HCT116 (cell line): ENCODE data around the gene HMCN2. TPM values are rescaled to one million over a fixed set of nuclear protein-coding genes. Genes with fewer than 3 reads are reported as not detected.

ENCODE experiments used
- ATAC-seq: fragments of 200-7000 bp; cut with Tn5 transposase; 2 replicates; pipeline ENCODE4 v1.9.1; 2020; ENCODE audit warnings: mild to moderate bottlenecking, moderate library complexity
- BruUV-seq: library from RNA; stranded (reverse); fragments of 400-500 nt; replicated peaks from 2 replicates; lab custom pipeline; 2021; lab: Mats Ljungman, UMichigan
- CTCF ChIA-PET: fragments of 300-600 bp; sonication (Branson Sonifier 250); formaldehyde crosslinking; loops from one replicate; lab custom pipeline; 2021; ENCODE audit warnings: antibody characterized with exemption; lab: Charles Lee
- POLR2A ChIA-PET: fragments of 300-600, 350-600 bp; sonication (Branson Sonifier 250); formaldehyde crosslinking; loops from one replicate; lab custom pipeline; 2021; ENCODE audit warnings: antibody characterized with exemption; lab: Charles Lee
- RAD21 ChIA-PET, 2 experiments: fragments of 300-600 bp; sonication (Branson Sonifier 250); formaldehyde crosslinking; loops; one replicate each; lab custom pipeline; 2023; ENCODE audit warnings: low total read pairs in 2 of 2; ENCODE audit not compliant: uncharacterized antibody in 2 of 2, unreplicated experiment in 2 of 2, low non-redundant PET in 1 of 2; lab: Charles Lee
- DNase-seq: peaks from one replicate; pipeline ENCODE4 v3.0.0-alpha.2; 2010; ENCODE audit warnings: low read depth, low spot score
- H2AFZ ChIP-seq: fragments of 200-600 bp; shearing (Covaris generic), sonication (generic); 2 replicates; pipeline ENCODE4 v1.6.1; 2017; ENCODE audit warnings: low read depth, mixed run types, mixed read lengths, antibody characterized with exemption, low read length; ENCODE audit not compliant: poor library complexity, severe bottlenecking
- H3K27ac ChIP-seq: 2 replicates; pipeline ENCODE4 v1.5.1; 2012; ENCODE audit warnings: low read depth, low read length
- H3K27me3 ChIP-seq: fragments of 200-600 bp; sonication (generic); 2 replicates; pipeline ENCODE4 v1.6.1; 2016; ENCODE audit warnings: mixed run types, low read length, mixed read lengths; ENCODE audit not compliant: insufficient read depth
- H3K36me3 ChIP-seq, 2 experiments: fragments of 200-500 bp in 1 of 2; fragments of 200-600 bp in 1 of 2; sonication (Bioruptor generic) in 1 of 2; sonication (generic) in 1 of 2; 2 replicates each; pipeline versions ENCODE4 v1.5.1 to v1.6.1; 2014 to 2016; ENCODE audit warnings: low read length in 2 of 2, inconsistent platforms in 1 of 2, mixed read lengths in 1 of 2, mixed run types in 1 of 2; ENCODE audit not compliant: insufficient read depth in 2 of 2, control insufficient read depth in 1 of 2
- H3K4me1 ChIP-seq, 2 experiments: fragments of 200-600 bp in 1 of 2; sonication (generic) in 1 of 2; 2 replicates each; pipeline versions ENCODE4 v1.5.1 to v1.6.1; 2012 to 2017; ENCODE audit warnings: low read length in 2 of 2, inconsistent platforms in 1 of 2, mild to moderate bottlenecking in 1 of 2, mixed read lengths in 1 of 2, mixed run types in 1 of 2, moderate library complexity in 1 of 2; ENCODE audit not compliant: insufficient read depth in 2 of 2, control insufficient read depth in 1 of 2
- H3K4me2 ChIP-seq: fragments of 200-600 bp; sonication (generic); 2 replicates; pipeline ENCODE4 v1.6.1; 2017; ENCODE audit warnings: mixed run types, low read length, mixed read lengths
- H3K4me3 ChIP-seq, 2 experiments: fragments of 200-600 bp in 1 of 2; sonication (generic) in 1 of 2; replicated peaks in 1 of 2; 2 replicates each; pipeline ENCODE4 v1.5.1; 2011 to 2016; ENCODE audit warnings: low read length in 2 of 2, control low read depth in 1 of 2, low read depth in 1 of 2, mild to moderate bottlenecking in 1 of 2, mixed read lengths in 1 of 2, mixed run types in 1 of 2
- H3K79me2 ChIP-seq: fragments of 200-600 bp; sonication (generic); 2 replicates; pipeline ENCODE4 v1.6.1; 2017; ENCODE audit warnings: mild to moderate bottlenecking, mixed run types, low read length, moderate library complexity, mixed read lengths; ENCODE audit not compliant: insufficient read depth
- H3K9ac ChIP-seq: fragments of 200-600 bp; sonication (generic); 2 replicates; pipeline ENCODE4 v1.6.1; 2016; ENCODE audit warnings: low read length, mixed read lengths
- H3K9me2 ChIP-seq: fragments of 200-600 bp; sonication (generic), shearing (Covaris generic); 2 replicates; pipeline ENCODE4 v1.6.1; 2017; ENCODE audit warnings: mixed run types, mild to moderate bottlenecking, moderate library complexity; ENCODE audit not compliant: insufficient read depth
- H3K9me3 ChIP-seq, 2 experiments: fragments of 200-500 bp in 1 of 2; fragments of 200-600 bp in 1 of 2; sonication (Bioruptor generic) in 1 of 2; sonication (generic) in 1 of 2; 2 replicates each; pipeline ENCODE4 v1.6.1; 2014 to 2017; ENCODE audit warnings: low read length in 2 of 2, mixed read lengths in 2 of 2, inconsistent platforms in 1 of 2, low read depth in 1 of 2, mild to moderate bottlenecking in 1 of 2, mixed run types in 1 of 2, moderate library complexity in 1 of 2; ENCODE audit not compliant: control insufficient read depth in 1 of 2, insufficient read depth in 1 of 2
- H4K20me1 ChIP-seq: fragments of 200-600 bp; sonication (generic), shearing (Covaris generic); 2 replicates; pipeline ENCODE4 v1.6.1; 2017; ENCODE audit warnings: mixed run types, mild to moderate bottlenecking, moderate library complexity; ENCODE audit not compliant: insufficient read depth
- CTCF ChIP-seq, 3 experiments: fragments of 200-600 bp in 1 of 3; sonication (generic) in 1 of 3; IDR thresholded peaks in 2 of 3; conservative IDR thresholded peaks in 1 of 3; 2 replicates each; pipeline ENCODE4 v1.5.1; 2012 to 2017; ENCODE audit warnings: low read depth in 2 of 3, low read length in 2 of 3, antibody characterized with exemption in 1 of 3, borderline replicate concordance in 1 of 3, control low read depth in 1 of 3, mild to moderate bottlenecking in 1 of 3, mixed read lengths in 1 of 3, mixed run types in 1 of 3, moderate library complexity in 1 of 3; ENCODE audit not compliant: insufficient read depth in 1 of 3
- EGR1 ChIP-seq: IDR thresholded peaks from 2 replicates; pipeline ENCODE4 v1.6.1; 2012; ENCODE audit warnings: low read depth
- EZH2 ChIP-seq: fragments of 200-600 bp; sonication (generic); IDR thresholded peaks from 2 replicates; pipeline ENCODE4 v1.6.1; 2017; ENCODE audit warnings: antibody characterized with exemption, mixed run types
- FOSL1 ChIP-seq: IDR thresholded peaks from 2 replicates; pipeline ENCODE4 v1.6.1; 2012; ENCODE audit warnings: low read depth
- POLR2A ChIP-seq: IDR thresholded peaks from 2 replicates; pipeline ENCODE4 v1.7.0; 2011; ENCODE audit warnings: borderline replicate concordance; ENCODE audit not compliant: insufficient read depth, insufficient read length; ENCODE audit errors: extremely low read depth
- SIN3A ChIP-seq: IDR thresholded peaks from 2 replicates; pipeline ENCODE4 v1.6.1; 2012; ENCODE audit warnings: low read depth
- SP1 ChIP-seq: IDR thresholded peaks from 2 replicates; pipeline ENCODE4 v1.6.1; 2012; ENCODE audit warnings: low read depth
- ZNF274 ChIP-seq: fragments of 200-500 bp; sonication (Bioruptor generic); IDR thresholded peaks from 2 replicates; pipeline ENCODE4 v1.6.1; 2014; ENCODE audit warnings: mild to moderate bottlenecking, low read depth, low read length, inconsistent platforms
- intact Hi-C: fragments of 100-400 bp; cut with micrococcal nuclease; formaldehyde crosslinking; loops from 2 replicates; pipeline ENCODE4 v1.10.0; 2022
- total RNA-seq: library from RNA; stranded (reverse); gene quantifications from one replicate; pipeline ENCODE4 v1.2.1, GENCODE V29; 2021; ENCODE audit not compliant: unreplicated experiment
- TF ChIP-seq, protein P1 (sequence below): IDR thresholded peaks from 2 replicates; pipeline ENCODE4 v1.6.1; 2012

HMCN2 gene
- total RNA-seq, 1 experiment from 2014 or later: 0.22 TPM

DNA sequence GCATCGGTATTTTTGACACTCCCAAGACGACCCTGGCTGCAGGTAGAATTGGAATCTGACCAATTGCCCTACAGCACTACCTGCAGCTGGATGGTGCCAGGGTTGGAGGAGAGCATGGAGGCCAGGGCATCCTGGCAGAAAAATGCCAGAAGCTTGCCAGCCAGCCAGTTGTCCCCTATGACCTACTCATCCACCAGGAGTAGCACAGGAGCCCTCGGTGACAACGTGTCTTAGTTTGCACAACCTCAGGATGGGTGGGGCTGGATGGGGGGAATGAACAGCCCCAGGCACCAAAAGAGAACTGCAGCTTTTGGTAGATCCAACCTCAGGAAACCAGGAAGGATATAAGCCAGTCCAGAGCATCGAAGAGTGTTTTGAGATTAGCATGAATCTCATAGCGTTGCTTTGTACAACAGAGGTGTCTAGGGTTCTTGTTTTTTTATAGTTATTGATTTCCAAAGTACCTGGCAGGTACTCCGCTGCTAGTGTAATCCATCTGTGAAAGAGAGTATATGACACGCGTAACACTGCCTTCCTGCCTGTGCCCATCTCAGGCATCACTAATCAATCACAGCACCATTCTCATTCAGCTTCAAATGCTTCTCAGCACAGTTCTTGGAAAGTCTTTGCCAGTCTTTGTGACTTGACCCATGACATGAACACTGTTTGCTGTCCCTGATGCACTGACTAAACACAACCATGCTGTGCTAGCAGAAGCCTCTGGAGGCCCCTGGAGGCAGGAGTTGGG is 142.5 kb downstream of the HMCN2 start:
- H3K4me3 ChIP-seq: no peak overlapping the region
- H3K4me2 ChIP-seq: no peak overlapping the region
- no peaks in the 10 kb centered on the region for H3K9me2 ChIP-seq
- TF ChIP-seq EGR1: no peak
- no peak for TF ChIP-seq SIN3A
- no peak for TF ChIP-seq SP1
- no peak for TF ChIP-seq ZNF274
- TF ChIP-seq POLR2A: no peak
- TF ChIP-seq FOSL1: no peak
- no peak for TF ChIP-seq EZH2
- TF ChIP-seq, protein P1, sequence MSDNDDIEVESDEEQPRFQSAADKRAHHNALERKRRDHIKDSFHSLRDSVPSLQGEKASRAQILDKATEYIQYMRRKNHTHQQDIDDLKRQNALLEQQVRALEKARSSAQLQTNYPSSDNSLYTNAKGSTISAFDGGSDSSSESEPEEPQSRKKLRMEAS: no peak
- TF ChIP-seq CTCF (IDR thresholded peaks at IDR 0.05 in 2 of 3, conservative IDR thresholded peaks at IDR 0.05 in 1 of 3; ENCODE audit: borderline replicate concordance in 1 of 3, insufficient read depth in 1 of 3, low read depth in 2 of 3, low read length in 2 of 3): no peak
- H3K27ac ChIP-seq: no peak overlapping the region
- no peaks in the 10 kb centered on the region for H3K36me3 ChIP-seq
- no peaks in the 10 kb centered on the region for H4K20me1 ChIP-seq
- ATAC-seq (peak; percentile 33; the same call in 1 of the 2 replicates), DNase-seq (no peak)
- ChIA-PET POLR2A (no interaction called here), CTCF (no interaction called here), RAD21 (no interaction called here)
- H2AFZ ChIP-seq: no peak overlapping the region
- no peaks in the 10 kb centered on the region for H3K27me3 ChIP-seq
- H3K4me1 ChIP-seq: peaks cover 8 to 10% of the 10 kb centered on the region in 2 experiments; a peak in 2 of 4 replicates
- intact Hi-C loops: no loop called here
- no TSS peak for BruUV-seq
- H3K9ac ChIP-seq: no peak overlapping the region
- no peaks in the 10 kb centered on the region for H3K79me2 ChIP-seq
- H3K9me3 ChIP-seq: no peaks in the 10 kb centered on the region
